Anterior cingulate cortex (tissue), 58 donors: ENCODE measurements around the gene PADI1.

Source experiments
- DNase-seq, 58 donors: peaks; one replicate each; lab custom pipeline; 2025; lab: John Stamatoyannopoulos, UW

Gene PADI1

DNA sequence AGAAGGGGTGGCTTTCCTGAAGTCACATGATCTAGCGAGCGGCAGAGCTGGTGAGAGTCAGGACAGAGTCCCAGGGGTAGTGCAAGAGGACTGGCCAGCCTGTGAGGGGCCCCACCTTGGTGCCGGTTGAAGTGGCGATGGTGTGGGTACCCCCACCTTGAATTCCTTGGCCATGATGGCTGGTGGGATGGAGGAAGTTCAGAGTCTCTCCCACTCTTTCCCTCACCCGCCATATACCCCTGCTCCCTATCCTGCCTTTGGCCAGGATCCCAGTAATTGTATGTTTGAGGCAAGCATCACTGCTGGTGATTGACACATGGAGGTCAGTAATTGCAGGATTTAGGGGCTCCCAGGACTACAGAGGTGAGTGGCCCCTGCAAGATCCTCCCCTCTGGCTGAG lies 55.8 kb downstream of the PADI1 start:
- DNase-seq = no peak

GRCh38 chr1:17263936-17264335 lies 59.0 kb downstream of the PADI1 start:
- DNase-seq = peak in 1 of 58 donors; percentile 15

- DNase-seq = no peak
These were observed 59.5 kb downstream of the PADI1 start for GRCh38 chr1:17264470-17264869.

DNA sequence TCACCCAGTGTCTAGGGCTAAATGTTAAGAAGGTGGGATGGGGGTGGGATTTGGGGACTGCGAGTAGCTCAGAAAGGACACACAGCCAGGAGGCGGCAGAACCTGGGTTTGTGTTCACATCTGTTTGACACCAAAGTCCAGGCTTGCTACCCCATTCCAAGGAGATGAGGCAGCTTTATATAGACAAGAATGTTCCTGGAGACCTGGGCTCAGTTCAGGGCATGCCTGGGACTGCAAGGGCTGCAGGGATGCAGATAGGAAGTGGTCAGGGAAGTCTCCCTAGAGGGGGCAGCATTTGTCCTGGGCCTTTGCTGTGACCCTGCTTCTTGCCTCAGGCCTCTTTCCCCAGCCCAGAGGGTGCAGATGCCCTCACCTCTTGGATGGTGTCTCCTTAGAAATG lies 60.2 kb downstream of the PADI1 start:
- no peak for DNase-seq

DNA sequence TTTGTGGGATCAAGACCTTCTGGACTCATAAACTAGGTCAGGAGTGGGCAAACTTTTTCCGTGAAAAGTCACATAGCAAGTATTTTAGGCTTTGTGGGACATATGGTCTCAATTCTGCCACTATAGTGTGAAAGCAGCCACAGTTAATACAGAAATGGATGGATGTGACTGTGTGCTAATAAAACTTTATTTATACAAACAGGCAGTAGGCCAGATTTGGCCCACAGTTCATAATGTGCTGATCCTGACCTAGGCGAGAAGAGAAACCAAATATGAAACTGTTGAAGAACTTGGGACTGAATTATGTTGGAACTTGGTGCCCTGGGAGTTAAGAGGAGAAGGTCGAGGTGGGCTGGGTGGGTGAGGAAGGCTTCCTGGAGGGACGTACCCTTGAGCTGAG lies 61.0 kb downstream of the PADI1 start:
- DNase-seq = no peak

DNA sequence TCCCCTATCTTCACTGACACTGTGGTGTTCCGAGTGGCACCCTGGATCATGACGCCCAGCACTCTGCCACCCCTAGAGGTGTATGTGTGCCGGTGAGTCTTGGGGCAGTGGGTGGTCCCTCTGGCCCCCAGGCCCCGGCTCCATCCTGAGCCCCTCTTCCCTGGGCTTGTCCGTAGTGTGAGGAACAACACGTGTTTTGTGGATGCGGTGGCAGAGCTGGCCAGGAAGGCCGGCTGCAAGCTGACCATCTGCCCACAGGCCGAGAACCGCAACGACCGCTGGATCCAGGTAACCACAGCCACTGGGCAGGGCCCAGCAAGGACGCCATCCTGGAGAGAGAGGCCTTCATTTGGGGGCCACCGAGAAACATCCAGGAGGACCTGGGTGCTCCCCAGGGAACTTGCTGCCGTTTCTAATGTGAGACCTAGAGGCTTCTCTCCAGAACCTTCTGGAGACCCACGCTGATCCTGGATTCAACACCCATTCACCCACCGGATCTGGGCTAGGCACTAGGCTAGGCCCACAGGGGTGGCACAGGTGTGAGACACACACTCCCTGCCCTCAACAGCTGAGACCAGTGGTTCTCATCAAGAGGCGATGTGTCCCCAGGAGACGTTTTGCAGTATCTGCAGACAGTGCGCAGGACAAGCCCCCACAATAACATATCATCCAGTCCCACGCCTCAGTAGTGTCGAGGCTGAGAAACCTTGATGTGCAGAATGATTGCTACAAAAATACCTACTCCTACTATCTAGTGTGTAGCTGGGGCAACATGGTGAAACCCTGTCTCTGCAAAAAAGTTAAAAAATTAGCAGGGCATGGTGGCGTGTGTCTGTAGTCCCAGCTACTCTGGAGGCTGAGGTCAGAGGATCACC lies 66.2 kb downstream of the PADI1 start:
- DNase-seq = peak in 1 of 58 donors; percentile 6

GRCh38 chr1:17272066-17272465 lies 67.1 kb downstream of the PADI1 start:
- no peak for DNase-seq

DNA sequence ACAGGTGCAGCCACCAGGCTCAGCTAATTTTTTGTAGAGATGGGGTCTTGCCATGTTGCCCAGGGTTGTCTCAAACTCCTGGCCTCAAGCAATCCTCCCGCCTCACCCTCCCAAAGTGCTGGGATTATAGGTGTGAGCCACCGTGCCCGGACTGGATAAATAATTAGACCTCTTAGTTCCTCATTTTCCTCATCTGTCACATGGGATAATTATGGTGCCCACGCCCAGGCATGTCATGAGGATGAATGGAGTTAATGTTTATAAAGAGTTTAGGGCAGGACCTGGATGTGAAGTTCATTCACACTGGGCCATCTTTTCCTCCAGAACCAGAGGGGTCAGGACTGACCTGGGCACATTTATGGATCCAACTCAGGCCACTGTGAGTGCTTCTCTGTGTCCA lies 67.7 kb downstream of the PADI1 start:
- DNase-seq = no peak

GRCh38 chr1:17273096-17273495 lies 68.2 kb downstream of the PADI1 start:
- no peak for DNase-seq

DNA sequence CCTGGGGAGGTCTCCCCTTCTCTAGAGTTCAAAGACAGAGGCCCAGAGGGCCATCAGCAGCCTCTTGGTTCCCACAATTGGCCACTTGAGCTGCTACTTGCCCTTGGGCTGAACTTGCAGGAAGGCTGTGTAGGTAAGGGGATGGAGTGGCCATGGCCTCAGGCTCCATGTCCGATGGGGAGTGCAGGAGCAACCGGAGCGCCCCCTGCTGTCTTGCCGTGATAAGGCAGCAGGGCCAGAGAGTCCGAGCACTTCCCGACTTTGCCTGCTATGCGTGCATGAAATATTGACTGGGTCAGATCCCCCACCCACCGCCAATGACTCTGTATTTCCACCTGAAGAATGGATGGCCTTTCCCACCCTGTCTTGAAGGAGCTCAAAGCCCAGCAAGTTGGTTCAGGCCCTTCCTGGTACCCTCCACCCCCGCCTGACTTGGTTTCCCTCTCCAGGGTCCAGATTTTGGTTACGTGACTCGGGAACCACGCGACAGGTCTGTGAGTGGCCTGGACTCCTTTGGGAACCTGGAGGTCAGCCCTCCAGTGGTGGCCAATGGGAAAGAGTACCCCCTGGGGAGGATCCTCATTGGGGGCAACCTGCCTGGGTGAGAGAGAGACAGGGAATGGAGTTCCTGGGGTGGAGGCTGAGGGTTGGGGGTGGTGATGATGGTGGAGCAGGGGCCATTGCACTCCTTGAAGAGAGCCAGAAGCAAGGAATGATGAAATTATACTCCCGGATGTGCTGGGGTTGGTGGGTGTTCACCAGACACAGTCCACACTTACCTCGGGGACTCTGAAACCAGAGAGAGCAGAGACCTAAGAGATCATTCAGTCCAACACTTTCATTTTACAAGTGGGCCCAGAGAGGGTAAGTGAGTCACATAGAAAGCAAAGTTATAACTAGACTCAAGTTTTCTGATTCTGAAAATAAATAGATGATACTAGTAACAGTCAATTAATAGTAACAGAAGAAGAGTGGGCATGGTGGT lies 69.5 kb downstream of the PADI1 start:
- DNase-seq = peak in 2 of 58 donors; percentile 2 to 6

GRCh38 chr1:17276568-17276967 lies 71.6 kb downstream of the PADI1 start:
- peak in 2 of 58 donors; percentile 6 to 8 for DNase-seq

- no peak for DNase-seq
These were observed 72.7 kb downstream of the PADI1 start for GRCh38 chr1:17277511-17278159.

- DNase-seq = no peak
These were observed 74.3 kb downstream of the PADI1 start for GRCh38 chr1:17278996-17279830.

- DNase-seq = no peak
These were observed 75.5 kb downstream of the PADI1 start for GRCh38 chr1:17280436-17280835.

DNA sequence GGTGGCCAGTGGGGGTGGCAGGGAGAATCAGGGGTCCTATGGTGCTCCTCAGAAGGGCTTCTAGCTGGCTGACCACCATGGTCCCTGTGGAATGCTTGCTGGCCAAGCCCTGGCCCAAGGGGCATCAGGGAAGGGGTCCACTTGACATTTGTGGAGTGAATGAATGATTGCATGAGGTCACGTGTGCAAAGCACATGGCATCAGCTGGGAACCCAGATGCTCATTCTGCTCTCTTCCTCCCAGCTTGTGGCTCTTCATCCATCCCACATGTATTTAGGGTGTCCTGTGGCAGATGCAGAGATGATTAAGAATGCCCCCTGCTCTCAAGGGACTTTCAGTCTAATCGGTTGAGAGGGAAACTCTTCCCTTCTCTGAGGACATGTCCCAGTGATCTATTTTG lies 76.0 kb downstream of the PADI1 start:
- DNase-seq = no peak

- no peak for DNase-seq
These were observed 76.8 kb downstream of the PADI1 start for GRCh38 chr1:17281775-17282181.

GRCh38 chr1:17282836-17283235 lies 77.9 kb downstream of the PADI1 start:
- no peak for DNase-seq

GRCh38 chr1:17286646-17287045 lies 81.7 kb downstream of the PADI1 start:
- no peak for DNase-seq

GRCh38 chr1:17287130-17287776 lies 82.3 kb downstream of the PADI1 start:
- no peak for DNase-seq
